Panc1 (cell line): ENCODE results near the gene ANKRD13D.

Source experiments
- CTCF ChIP-seq: fragments of 450-650 bp; IDR thresholded peaks from 2 replicates; pipeline ENCODE4 v1.5.1; 2017; ENCODE audit warnings: mild to moderate bottlenecking
- POLR2AphosphoS5 ChIP-seq: IDR thresholded peaks from 2 replicates; pipeline ENCODE4 v1.6.1; 2012; ENCODE audit warnings: mild to moderate bottlenecking, low read depth, low read length, moderate library complexity
- SIN3A ChIP-seq: IDR thresholded peaks from 2 replicates; pipeline ENCODE4 v1.6.1; 2012; ENCODE audit warnings: low read depth, mild to moderate bottlenecking, low read length, moderate library complexity, borderline replicate concordance; ENCODE audit not compliant: insufficient read depth
- TCF7L2 ChIP-seq: IDR thresholded peaks from 2 replicates; pipeline ENCODE4 v1.6.1; 2011; ENCODE audit warnings: mild to moderate bottlenecking, low read depth, low read length, inconsistent platforms
- TF ChIP-seq, protein P1 (sequence below), 2 experiments: IDR thresholded peaks; 2 replicates each; pipeline ENCODE4 v1.6.1; 2011 to 2012; ENCODE audit warnings: low read depth in 2 of 2, control low read depth in 1 of 2, low read length in 1 of 2, mild to moderate bottlenecking in 1 of 2, moderate library complexity in 1 of 2; ENCODE audit not compliant: insufficient read depth in 1 of 2

DNA sequence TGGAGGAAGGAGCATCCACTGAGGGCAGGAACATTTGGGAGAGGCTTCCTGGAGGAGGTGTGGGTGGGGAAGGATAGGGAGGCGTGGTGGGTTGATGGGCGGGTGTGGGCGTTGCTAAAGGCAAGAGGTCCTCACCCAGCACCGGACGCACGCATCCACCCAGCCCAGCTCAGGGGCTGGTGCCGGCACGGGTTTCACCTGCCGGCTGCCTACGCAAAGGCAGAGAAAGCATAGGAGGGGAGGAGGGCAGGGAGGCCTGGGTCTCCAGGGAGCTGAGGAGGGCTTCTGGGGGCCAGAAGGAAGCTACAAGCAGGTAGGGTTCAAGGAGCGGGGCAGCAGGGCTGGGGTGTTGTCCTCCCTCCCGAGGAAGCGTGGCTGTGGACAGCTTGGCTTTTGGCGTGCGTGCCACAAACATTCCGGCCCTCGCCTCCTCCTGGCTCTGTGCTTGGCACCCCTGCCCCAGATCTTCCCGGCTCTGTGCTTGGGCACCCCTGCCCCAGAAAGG lies 22.0 kb downstream of the ANKRD13D start:
- TF ChIP-seq, protein P1, sequence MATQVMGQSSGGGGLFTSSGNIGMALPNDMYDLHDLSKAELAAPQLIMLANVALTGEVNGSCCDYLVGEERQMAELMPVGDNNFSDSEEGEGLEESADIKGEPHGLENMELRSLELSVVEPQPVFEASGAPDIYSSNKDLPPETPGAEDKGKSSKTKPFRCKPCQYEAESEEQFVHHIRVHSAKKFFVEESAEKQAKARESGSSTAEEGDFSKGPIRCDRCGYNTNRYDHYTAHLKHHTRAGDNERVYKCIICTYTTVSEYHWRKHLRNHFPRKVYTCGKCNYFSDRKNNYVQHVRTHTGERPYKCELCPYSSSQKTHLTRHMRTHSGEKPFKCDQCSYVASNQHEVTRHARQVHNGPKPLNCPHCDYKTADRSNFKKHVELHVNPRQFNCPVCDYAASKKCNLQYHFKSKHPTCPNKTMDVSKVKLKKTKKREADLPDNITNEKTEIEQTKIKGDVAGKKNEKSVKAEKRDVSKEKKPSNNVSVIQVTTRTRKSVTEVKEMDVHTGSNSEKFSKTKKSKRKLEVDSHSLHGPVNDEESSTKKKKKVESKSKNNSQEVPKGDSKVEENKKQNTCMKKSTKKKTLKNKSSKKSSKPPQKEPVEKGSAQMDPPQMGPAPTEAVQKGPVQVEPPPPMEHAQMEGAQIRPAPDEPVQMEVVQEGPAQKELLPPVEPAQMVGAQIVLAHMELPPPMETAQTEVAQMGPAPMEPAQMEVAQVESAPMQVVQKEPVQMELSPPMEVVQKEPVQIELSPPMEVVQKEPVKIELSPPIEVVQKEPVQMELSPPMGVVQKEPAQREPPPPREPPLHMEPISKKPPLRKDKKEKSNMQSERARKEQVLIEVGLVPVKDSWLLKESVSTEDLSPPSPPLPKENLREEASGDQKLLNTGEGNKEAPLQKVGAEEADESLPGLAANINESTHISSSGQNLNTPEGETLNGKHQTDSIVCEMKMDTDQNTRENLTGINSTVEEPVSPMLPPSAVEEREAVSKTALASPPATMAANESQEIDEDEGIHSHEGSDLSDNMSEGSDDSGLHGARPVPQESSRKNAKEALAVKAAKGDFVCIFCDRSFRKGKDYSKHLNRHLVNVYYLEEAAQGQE (IDR thresholded peaks at IDR 0.05; ENCODE audit: insufficient read depth in 1 of 2, low read depth in 2 of 2, low read length in 1 of 2) = no peak
- no peak for TF ChIP-seq CTCF
- no peak for TF ChIP-seq POLR2AphosphoS5
- no peak for TF ChIP-seq SIN3A
- TF ChIP-seq TCF7L2 = no peak
